ENCODE results near the gene TRIM50. TPM values are rescaled to one million over a fixed set of nuclear protein-coding genes. Genes with fewer than 3 reads are reported as not detected.

Gene TRIM50
- total and polyA plus RNA-seq, 2 of the 13 experiments (the other 11 are each of a cell fraction or from before 2014, with no cell fraction given) = 4.2 to 24.5 TPM

GRCh38 chr7:73369009-73369408, 41.1 kb upstream of the TRIM50 start (continued):
- TF ChIP-seq ZNF142 (CRISPR knock-in tag; IDR thresholded peaks at IDR 0.05) (no peak), STAT6 (CRISPR knock-in tag; IDR thresholded peaks at IDR 0.05; ENCODE audit: borderline replicate concordance) (no peak), MTERF4 (CRISPR knock-in tag; IDR thresholded peaks at IDR 0.05) (no peak), ESRRA (CRISPR knock-in tag; IDR thresholded peaks at IDR 0.05; ENCODE audit: low read depth) (peak; percentile 31; the same call in 1 of the 2 replicates), POLR2AphosphoS2 (IDR thresholded peaks at IDR 0.05; ENCODE audit: low read depth, low read length) (no peak), AKNA (CRISPR knock-in tag; IDR thresholded peaks at IDR 0.05; ENCODE audit: borderline replicate concordance) (no peak), CENPT (CRISPR knock-in tag; IDR thresholded peaks at IDR 0.05; ENCODE audit: low read depth) (no peak), CTCF (CRISPR knock-in tag; IDR thresholded peaks at IDR 0.05) (peak; percentile 42), HBP1 (CRISPR knock-in tag; IDR thresholded peaks at IDR 0.05; ENCODE audit: low read depth) (no peak)
